T-helper 9 cell (primary cell): Measurements from ENCODE around the gene FARP1.

Source experiments
- DNase-seq: peaks from one replicate; pipeline ENCODE4 v3.0.0-alpha.2; 2020

The FARP1 gene

GRCh38 chr13:98233127-98233526, 90.2 kb downstream of the FARP1 start:
- DNase-seq: no peak

- DNase-seq: no peak
Measured at GRCh38 chr13:98234348-98234747, 91.5 kb downstream of the FARP1 start.

GRCh38 chr13:98236197-98236596, 93.3 kb downstream of the FARP1 start:
- DNase-seq: no peak

DNA sequence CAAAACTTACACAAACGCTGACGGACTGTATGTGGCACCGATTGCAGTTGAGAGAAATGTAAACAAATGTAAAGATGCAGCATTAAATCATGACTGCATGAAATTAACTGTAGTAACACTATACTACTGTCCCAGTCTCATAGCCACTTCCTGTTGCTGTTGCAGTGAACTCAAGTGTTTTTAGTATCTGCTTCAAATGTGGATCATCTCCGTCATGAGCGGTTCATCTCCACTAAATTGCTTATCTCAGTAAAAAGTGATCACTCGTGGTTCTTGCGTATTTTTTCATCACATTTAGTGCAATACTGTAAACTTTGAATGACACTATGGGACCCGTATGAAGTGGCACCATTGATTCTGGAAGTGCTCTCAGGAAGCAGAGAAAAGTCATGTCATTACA, 94.4 kb downstream of the FARP1 start:
- no peak for DNase-seq

GRCh38 chr13:98239162-98240076, 96.5 kb downstream of the FARP1 start:
- DNase-seq: no peak

DNA sequence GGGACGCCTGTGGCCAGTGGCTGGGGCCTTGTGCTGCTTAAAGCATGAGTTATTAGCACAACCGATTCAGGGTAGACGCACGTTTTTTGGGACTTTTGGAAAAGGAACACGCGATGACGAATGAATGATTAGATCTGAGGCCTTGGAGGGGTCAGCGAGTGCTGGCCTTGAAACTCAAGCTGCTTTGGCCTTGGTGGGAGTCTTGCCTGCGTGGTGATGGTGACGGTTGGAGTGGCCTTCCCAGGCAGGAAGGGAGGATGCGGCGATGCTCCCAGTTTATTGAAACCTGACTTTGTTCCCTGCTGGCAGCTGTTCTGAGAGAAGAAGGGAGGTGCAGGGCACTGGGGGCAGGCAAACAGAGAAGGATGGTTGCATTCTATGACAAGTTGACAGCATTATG, 97.2 kb downstream of the FARP1 start:
- DNase-seq: no peak

GRCh38 chr13:98240974-98241373, 98.1 kb downstream of the FARP1 start:
- DNase-seq: no peak

- DNase-seq: no peak
Measured at GRCh38 chr13:98241976-98242375, 99.1 kb downstream of the FARP1 start.

GRCh38 chr13:98242403-98242802, 99.5 kb downstream of the FARP1 start:
- no peak for DNase-seq

GRCh38 chr13:98243929-98244272, 101.0 kb downstream of the FARP1 start:
- no peak for DNase-seq

- DNase-seq: no peak
Measured at GRCh38 chr13:98246538-98247172, 103.8 kb downstream of the FARP1 start.

GRCh38 chr13:98251708-98252107, 108.8 kb downstream of the FARP1 start:
- DNase-seq: no peak

DNA sequence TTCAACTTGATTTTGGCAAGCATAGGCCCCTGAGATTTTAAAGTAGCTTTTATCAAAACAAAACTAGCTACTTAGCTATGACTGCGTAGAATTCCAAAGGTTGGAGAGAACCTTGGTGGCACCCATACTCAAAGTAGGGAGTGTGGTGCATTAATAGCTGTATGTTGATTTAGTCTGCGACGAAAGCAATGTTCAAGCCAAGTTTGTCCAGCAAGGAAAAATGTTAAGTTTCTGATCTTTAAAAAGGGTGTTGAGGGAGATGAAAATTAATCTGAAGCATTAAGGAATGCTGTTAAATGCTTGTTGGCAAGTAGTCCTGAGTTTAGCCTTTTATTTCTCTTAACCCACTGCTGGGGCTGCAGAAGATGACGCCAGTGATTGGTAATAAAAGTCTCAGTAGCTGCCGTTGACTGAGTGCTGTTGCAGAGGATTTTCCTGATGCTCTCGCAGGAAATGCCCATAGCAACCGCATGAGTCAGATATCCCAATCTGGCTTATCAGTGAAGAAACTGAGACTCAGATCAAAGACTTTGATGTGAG, 110.1 kb downstream of the FARP1 start:
- DNase-seq: no peak

GRCh38 chr13:98253526-98253925, 110.6 kb downstream of the FARP1 start:
- DNase-seq: no peak

DNA sequence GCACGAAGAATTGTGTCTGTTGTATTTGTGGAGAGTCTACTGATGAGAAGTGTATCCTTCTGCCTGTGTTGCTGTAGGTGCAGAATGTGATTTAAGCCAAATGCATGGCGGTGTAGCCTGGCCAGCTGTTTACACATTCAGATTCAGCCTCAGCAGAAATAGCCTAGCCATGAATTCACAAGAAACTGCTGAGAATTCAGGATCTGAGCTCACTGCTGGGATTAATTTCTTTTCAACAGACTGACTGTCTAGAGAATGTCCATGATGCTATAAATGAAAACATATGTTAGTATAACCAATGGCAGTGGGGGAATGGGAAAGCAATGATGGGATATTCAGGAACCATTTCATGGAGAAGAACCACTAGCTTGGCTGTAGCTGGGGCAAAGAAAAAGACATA, 111.6 kb downstream of the FARP1 start:
- no peak for DNase-seq

DNA sequence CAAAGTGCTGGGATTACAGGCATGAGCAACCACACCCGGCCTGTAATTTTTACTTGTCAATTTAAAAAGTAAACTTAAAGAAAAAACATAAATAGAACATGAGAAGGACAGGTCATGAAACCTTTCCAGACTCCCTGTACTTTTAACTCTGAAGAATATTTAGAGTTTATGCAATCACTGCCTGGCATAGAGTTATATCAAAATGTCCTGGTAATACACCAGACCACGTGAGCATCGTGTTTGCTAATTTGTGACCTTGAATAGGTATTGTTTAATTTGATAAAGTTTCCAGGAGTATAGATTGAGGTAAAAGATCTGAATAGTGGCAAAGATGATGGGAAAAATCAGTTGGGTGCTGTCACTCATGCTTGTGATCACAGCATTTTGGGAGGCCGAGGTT, 115.3 kb downstream of the FARP1 start:
- no peak for DNase-seq

DNA sequence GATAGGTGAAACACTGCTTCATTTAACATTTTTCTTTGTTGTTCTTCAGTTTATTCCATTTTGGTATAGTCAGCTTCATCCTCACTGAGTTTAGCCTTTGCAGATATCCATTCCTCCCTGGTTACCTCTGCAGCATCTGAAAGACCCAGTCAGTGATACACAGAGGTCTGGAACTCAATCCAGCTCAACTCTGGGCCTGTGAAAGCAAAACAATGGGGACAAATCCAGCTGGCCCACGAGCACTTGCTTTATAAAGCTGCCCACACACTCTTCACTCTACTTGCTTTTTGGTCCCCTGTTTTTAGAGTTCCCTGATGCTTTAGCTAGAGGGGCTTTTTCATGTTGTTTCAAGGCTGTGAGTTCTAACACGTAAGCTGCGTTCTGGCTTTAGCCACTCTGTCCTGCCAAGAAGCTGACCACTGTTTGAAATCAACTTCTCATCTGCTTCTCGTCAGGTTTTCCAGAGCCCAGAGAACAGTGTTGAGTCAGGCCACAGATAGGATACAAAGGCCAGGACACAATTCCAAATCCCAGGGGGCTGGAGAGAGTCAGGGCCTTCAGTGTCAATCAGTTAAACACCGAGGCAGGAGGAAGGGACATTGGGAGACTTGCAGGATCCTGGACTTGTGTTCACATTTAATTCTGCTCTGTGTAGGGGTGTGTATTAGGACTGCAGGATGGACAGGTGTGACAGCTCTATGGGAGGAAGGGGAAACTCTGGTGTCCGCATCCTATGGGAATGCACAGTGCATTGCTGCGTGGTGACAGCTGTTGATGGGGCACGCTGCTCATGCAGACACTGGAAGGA, 117.7 kb downstream of the FARP1 start:
- DNase-seq: no peak

- DNase-seq: no peak
Measured at GRCh38 chr13:98261165-98261702, 118.3 kb downstream of the FARP1 start.

DNA sequence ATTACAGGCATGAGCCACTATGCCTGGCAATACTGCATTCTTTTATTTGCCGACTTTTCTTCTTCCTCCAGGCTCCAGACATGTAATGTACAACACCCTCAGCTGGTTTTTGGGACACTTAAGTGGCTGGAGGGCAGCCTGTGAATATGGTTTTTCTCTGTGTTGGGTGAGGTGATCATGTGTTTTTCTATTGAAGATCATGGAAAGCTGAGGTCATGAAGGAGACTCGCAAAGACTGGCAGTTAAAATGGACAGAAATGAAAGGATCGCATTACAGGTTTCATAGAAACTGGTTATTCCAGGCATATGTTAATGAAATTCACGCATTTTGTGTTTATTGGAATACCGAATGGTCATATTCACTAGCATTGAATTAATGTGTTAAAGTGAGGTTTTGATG, 119.4 kb downstream of the FARP1 start:
- no peak for DNase-seq

DNA sequence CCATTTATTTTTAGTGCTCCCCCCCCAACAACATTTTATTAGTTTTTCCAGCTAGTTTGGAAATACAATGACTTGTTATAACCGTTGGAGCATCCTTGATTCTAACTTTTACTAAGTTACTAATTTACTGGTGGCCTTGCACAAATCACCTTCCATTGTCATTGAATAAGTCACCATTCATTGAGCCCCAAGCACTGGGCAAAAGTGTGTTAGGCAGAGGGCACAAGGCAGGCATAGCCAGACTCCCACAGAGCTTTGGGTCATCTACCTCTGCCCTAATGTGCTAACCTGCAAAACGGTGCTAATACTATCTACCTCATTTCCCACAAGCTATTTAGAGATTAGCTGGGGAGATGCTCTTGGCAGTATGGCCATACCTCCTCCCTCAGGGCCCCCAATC, 120.9 kb downstream of the FARP1 start:
- DNase-seq: no peak

DNA sequence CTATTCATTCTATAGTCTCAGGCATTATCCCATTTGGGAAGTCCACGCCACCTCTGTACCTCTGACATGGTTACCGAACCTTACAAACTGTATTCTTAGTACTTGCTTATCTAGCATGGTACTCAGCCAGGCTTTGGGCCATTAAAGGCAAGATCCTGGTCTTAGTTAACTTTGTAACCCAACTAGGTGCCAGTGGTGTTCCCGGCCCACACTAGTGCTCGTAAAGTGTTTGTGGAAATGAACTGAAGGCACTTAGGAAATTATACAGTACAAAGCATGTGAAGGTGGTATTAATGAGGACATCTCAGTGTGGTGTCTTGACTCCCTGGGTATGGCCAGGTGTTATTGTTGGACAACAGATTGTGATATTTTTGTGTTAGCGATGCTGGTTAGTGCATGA, 122.0 kb downstream of the FARP1 start:
- DNase-seq: no peak

- DNase-seq: no peak
Measured at GRCh38 chr13:98265692-98266551, 123.0 kb downstream of the FARP1 start.
